ENCODE results near the gene SLC25A18.
"Not testable (repeated sequence)": the region's sequence is repeated elsewhere in the genome, so short reads cannot be mapped to it uniquely, and the experiment has no call there.

Gene SLC25A18

DNA sequence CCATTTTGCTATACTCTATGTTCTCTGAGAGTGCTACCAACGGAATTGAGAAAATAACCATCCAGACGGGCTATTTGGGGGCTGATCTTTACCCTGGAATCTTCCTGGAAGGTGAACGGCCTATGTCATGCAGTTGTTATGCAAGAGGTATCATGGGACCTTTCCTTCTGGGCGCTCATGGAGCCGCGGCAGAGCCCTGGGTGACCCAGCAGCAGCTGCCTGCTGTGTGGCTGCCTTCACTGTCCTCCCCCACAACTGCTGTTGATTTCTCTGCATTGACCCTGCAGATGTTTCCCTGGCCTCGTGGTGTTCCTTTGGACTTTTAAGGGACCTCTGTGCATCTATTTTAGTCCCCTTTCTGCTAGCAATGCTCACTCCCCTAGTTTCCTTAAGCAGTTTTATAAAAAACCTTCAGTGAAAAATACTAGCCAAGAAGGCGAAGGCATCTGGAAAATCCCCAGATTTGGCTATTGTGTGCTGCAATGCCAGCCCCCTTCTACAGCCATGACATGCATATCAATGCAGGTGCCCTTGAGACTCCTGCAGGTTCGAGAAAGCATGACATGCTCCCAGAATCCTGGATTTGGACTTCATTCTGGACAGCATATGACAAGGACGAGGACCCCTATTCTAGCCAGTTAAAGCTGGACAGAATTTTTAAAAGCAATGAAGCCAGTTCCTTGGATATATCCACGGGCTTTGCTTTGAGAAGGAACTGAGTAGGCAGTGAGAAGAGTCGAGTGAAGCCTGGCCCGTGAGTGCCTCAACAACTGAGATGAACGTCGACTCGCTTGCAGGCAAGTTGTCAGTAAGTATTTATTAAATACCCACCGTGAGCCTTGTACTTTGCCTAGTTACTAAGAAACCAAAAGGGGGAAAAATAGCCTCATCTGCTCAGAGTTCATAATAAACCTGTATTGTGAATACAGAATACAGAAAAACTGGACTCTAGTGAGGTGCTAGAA is at the start of gene SLC25A18:
Gene SLC25A18, plus strand, starts transcription at position 593 of the 965 bp plus-strand sequence. CDS start 16,447 bp downstream, outside the sequence.
- DNase-seq (ENCODE audit: low read depth, low spot score), result peak; percentile 59

GRCh38 chr22:17513612-17514011 is 49.7 kb upstream of the SLC25A18 start:
- no peak for DNase-seq (ENCODE audit: low read depth, low spot score)

GRCh38 chr22:17514084-17514483 is 49.2 kb upstream of the SLC25A18 start:
- no peak for DNase-seq (ENCODE audit: low read depth, low spot score)

DNA sequence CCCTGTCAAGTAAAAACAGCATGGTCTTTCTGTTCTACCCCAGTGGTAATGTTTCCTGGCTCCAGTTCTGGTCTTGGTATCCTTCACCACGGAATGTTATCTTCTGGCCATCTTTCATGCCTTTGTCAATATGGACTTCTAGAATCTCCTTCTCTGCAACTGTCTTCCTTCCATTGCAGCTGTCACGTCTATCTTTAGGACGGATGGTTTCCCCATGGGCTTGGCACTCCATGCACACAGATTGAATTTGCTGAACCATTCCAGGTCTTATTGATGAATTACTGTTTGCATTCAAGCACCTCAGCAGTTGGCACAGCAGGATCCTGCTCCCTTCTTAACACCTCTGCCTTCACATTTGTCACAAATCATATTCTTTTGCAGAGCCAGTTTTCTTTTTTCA is 44.9 kb upstream of the SLC25A18 start:
- DNase-seq (ENCODE audit: low read depth, low spot score), result no peak

DNA sequence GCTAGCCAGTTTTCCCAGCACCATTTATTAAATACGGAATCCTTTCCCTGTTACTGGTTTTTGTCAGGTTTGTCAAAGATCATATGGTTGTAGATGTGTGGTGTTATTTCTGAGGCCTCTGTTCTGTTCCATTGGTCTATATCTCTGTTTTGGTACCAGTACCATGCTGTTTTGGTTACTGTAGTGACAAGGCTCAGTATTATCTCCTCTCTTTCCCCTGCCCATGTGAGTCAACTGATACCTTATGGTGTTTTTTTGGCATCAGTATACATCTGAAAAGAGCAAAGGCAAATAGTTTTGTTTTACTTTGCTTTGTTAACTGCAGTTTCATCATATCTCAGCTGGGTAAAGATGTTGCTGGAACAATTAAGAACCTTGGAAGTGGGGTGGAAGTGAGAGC is 41.3 kb upstream of the SLC25A18 start:
- not testable (repeated sequence) for DNase-seq (ENCODE audit: low read depth, low spot score)

- no peak for DNase-seq (ENCODE audit: low read depth, low spot score)
These were observed 39.4 kb upstream of the SLC25A18 start for GRCh38 chr22:17523925-17524324.

GRCh38 chr22:17536269-17536668 is 27.0 kb upstream of the SLC25A18 start:
- no peak for DNase-seq (ENCODE audit: low read depth, low spot score)

DNA sequence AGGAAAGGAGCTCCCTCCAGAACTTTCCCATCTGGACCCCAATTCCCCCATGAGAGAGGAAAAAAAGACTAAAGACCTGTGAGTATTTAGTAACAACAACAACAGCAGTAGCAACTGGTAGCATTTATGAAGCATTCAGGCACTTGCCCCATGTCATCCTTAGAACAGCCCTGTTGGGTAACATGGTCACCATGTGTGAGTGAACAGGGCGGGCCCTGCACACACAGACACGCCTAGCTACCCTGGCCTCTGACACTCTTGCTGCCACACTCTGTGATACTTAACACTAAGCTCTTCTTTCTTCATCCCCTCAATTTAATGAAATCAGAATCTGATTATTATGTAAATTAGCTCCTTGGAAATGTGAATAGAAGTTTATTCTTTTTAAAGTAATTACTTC is 26.1 kb upstream of the SLC25A18 start:
- DNase-seq (ENCODE audit: low read depth, low spot score), result no peak

GRCh38 chr22:17540481-17540880 is 22.8 kb upstream of the SLC25A18 start:
- peak; percentile 44 for DNase-seq (ENCODE audit: low read depth, low spot score)

- DNase-seq (ENCODE audit: low read depth, low spot score), result no peak
These were observed 21.8 kb upstream of the SLC25A18 start for GRCh38 chr22:17541476-17541875.

DNA sequence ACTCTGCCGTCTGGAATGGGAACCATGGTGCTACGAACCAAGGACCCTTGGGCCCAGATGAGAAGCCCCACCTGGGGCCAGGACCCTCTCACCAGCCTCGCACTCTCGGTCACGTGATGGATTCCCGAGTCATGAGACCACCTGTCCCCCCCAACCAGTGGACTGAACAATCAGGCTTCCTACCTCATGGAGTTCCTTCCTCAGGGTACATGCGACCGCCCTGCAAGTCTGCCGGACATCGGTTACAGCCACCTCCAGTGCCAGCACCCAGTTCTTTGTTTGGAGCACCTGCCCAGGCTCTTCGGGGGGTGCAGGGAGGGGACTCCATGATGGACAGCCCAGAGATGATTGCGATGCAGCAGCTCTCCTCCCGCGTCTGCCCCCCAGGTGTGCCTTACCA is 20.8 kb upstream of the SLC25A18 start:
- no peak for DNase-seq (ENCODE audit: low read depth, low spot score)

GRCh38 chr22:17548010-17548755 is 15.1 kb upstream of the SLC25A18 start:
- DNase-seq (ENCODE audit: low read depth, low spot score), result no peak

- no peak for DNase-seq (ENCODE audit: low read depth, low spot score)
These were observed 14.6 kb upstream of the SLC25A18 start for GRCh38 chr22:17548756-17549035.

DNA sequence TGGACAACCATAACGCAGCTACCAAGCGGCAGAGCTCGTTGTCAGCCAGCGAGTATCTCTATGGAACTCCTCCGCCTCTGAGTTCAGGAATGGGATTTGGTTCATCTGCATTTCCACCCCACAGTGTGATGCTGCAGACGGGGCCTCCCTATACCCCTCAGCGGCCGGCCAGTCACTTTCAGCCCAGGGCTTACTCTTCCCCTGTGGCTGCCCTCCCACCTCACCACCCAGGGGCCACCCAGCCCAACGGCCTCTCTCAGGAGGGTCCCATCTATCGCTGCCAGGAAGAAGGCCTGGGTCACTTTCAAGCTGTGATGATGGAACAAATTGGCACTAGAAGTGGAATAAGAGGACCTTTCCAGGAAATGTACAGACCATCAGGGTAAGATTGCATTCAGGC is 14.1 kb upstream of the SLC25A18 start:
- no peak for DNase-seq (ENCODE audit: low read depth, low spot score)

- no peak for DNase-seq (ENCODE audit: low read depth, low spot score)
These were observed 13.6 kb upstream of the SLC25A18 start for GRCh38 chr22:17549655-17550054.

DNA sequence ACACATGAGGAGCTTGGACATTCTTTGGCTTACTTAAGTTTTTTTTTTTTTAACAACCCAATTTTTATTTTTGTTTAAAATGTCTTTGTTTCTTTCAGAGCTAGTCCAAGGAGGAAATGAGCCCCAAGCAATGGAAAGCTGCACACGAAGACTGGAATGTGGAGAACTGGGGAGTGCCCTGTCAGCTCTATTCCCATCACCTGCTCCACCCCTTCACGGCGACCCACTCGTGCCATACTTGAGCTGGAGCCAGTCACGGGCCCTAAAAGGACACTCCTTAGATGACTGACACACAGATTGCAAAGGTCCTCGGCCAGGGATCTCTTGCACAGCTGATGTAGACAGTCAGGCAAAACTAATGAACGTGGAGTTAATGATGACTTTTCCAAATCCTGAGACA is 10.6 kb upstream of the SLC25A18 start:
- DNase-seq (ENCODE audit: low read depth, low spot score), result no peak

GRCh38 chr22:17554814-17555213 is 8.5 kb upstream of the SLC25A18 start:
- DNase-seq (ENCODE audit: low read depth, low spot score), result no peak

GRCh38 chr22:17559188-17559587 is 4.1 kb upstream of the SLC25A18 start:
- DNase-seq (ENCODE audit: low read depth, low spot score), result no peak

GRCh38 chr22:17563936-17564391 is 666 bp downstream of the SLC25A18 start:
- DNase-seq (ENCODE audit: low read depth, low spot score), result no peak

DNA sequence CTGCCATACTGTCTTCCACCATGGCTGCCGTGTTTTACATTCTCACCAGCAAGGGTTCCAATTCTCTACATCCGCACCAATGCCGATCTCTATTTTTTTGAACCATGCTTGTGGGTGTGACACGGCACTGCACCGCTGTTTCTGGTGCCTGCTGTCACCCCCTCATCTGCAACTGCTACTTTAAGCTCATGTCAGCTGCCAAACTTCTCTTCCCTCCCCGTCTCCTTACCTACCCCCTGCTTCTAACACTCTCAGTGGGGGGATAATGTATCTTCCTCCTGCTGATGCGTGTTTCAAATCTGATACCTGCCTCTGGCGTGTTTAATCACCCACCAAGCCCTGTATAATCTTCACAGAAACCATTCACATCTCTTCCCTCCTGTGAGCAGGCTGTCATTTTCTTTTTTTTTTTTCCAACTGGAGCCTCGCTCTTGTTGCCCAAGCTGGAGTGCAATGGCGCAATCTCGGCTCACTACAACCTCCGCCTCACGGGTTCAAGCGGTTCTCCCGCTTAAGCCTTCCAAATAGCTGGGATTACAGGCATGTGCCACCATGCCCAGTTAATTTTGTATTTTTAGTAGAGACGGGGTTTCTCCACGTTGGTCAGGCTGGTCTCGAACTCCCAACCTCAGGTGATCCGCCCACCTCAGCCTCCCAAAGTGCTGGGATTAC is 2.9 kb downstream of the SLC25A18 start:
- DNase-seq (ENCODE audit: low read depth, low spot score), result not testable (repeated sequence)

GRCh38 chr22:17566776-17567175 is 3.5 kb downstream of the SLC25A18 start:
- DNase-seq (ENCODE audit: low read depth, low spot score), result no peak

GRCh38 chr22:17569971-17570511 is 6.7 kb downstream of the SLC25A18 start:
- DNase-seq (ENCODE audit: low read depth, low spot score), result peak; percentile 28
